KMS-11 (cell line): ENCODE measurements around the gene TMEM125.

Source experiments
- H2AFZ ChIP-seq: fragments of 200-600 bp; sonication (generic); 2 replicates; pipeline ENCODE4 v1.6.1; 2016; ENCODE audit warnings: antibody characterized with exemption, mixed run types, low read depth
- H3K27ac ChIP-seq: fragments of 200-600 bp; sonication (generic); 2 replicates; pipeline ENCODE4 v1.6.1; 2016; ENCODE audit warnings: mild to moderate bottlenecking, mixed run types
- H3K27me3 ChIP-seq: fragments of 200-600 bp; sonication (generic); 2 replicates; pipeline ENCODE4 v1.6.1; 2017; ENCODE audit warnings: mild to moderate bottlenecking, low read depth, mixed run types, moderate library complexity; ENCODE audit not compliant: insufficient read depth
- H3K36me3 ChIP-seq: fragments of 200-600 bp; sonication (generic); 2 replicates; pipeline ENCODE4 v1.6.1; 2017; ENCODE audit warnings: mild to moderate bottlenecking, mixed run types; ENCODE audit not compliant: insufficient read depth
- H3K4me1 ChIP-seq: fragments of 200-600 bp; sonication (generic); 2 replicates; pipeline ENCODE4 v1.6.1; 2016; ENCODE audit warnings: mild to moderate bottlenecking, low read depth, mixed run types; ENCODE audit not compliant: poor library complexity, severe bottlenecking
- H3K4me2 ChIP-seq: fragments of 200-600 bp; sonication (generic); 2 replicates; pipeline ENCODE4 v1.7.0; 2016; ENCODE audit warnings: mild to moderate bottlenecking, mixed run types
- H3K4me3 ChIP-seq: fragments of 200-600 bp; sonication (generic); IDR thresholded peaks from 2 replicates; pipeline ENCODE4 v1.6.1; 2017; ENCODE audit warnings: low read depth, low read length, mixed read lengths; ENCODE audit not compliant: insufficient read depth
- H3K79me2 ChIP-seq: fragments of 200-600 bp; sonication (generic); 2 replicates; pipeline ENCODE4 v1.6.1; 2016; ENCODE audit warnings: low read depth, mixed run types; ENCODE audit not compliant: insufficient read depth
- H3K9ac ChIP-seq: fragments of 200-600 bp; sonication (generic); 2 replicates; pipeline ENCODE4 v1.6.1; 2016; ENCODE audit warnings: mild to moderate bottlenecking, mixed run types
- H4K20me1 ChIP-seq: fragments of 200-600 bp; sonication (generic); 2 replicates; pipeline ENCODE4 v1.6.1; 2016; ENCODE audit warnings: mild to moderate bottlenecking, mixed run types; ENCODE audit not compliant: insufficient read depth
- TF ChIP-seq, protein P1 (sequence below): fragments of 200-600 bp; sonication (generic); conservative IDR thresholded peaks from 2 replicates; pipeline ENCODE4 v1.6.1; 2017; ENCODE audit warnings: low read depth, mild to moderate bottlenecking, antibody characterized with exemption, low read length, moderate library complexity, mixed read lengths

The TMEM125 gene

DNA sequence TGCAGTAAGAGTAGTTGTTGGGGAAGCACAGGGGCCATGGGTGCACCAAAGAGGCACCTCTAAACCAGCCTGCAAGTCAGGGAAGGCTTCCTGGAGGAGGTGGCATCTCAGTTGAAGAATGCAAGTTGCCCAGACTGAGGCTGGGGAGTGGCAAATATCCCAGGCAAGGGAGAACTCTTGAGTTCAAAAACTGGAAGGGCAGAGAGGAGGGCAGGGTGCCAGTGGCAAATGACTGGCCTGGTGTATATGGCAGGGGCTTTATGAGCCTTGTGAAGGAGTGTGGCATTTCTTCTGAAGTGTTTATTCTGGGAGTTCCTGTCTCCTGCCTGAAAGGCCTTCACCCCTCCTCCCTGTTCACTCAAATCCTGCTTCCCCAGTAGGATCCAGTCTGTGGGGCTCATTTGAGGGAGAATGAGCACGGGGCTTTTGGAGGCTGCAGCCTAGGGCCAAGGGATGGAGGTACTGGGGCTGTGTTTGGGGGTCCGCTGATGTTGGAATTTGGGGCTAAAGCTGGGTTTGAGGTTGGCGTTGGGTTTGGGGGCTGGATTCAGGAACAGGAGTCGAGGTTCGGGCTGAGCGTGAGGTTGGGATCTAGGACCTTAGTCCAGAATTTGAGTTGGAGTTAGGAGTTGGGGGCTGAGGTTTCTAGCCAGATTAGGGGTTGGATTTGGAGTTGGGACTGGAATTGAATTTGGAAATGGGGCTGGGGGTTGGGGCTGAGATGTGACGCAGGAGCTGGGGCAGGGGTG is at the start of gene TMEM125:
TSS of gene TMEM125 (plus strand) at position 357 of the 749 bp plus-strand sequence. CDS start 2,740 bp downstream, outside the sequence.
- no peak within 1 kb of the TSS for H3K4me2 ChIP-seq
- H3K4me1 ChIP-seq = no peaks in the 10 kb centered on the region
- no peak within 1 kb of the TSS for H3K4me3 ChIP-seq
- no peak within 1 kb of the TSS for H3K9ac ChIP-seq
- H3K36me3 ChIP-seq = no peaks in the 10 kb centered on the region
- no peaks in the 10 kb centered on the region for H3K27me3 ChIP-seq
- H4K20me1 ChIP-seq = no peaks in the 10 kb centered on the region
- no peak within 1 kb of the TSS for H3K27ac ChIP-seq
- no peaks in the 10 kb centered on the region for H3K79me2 ChIP-seq
- no peak within 1 kb of the TSS for H2AFZ ChIP-seq
- TF ChIP-seq, protein P1, sequence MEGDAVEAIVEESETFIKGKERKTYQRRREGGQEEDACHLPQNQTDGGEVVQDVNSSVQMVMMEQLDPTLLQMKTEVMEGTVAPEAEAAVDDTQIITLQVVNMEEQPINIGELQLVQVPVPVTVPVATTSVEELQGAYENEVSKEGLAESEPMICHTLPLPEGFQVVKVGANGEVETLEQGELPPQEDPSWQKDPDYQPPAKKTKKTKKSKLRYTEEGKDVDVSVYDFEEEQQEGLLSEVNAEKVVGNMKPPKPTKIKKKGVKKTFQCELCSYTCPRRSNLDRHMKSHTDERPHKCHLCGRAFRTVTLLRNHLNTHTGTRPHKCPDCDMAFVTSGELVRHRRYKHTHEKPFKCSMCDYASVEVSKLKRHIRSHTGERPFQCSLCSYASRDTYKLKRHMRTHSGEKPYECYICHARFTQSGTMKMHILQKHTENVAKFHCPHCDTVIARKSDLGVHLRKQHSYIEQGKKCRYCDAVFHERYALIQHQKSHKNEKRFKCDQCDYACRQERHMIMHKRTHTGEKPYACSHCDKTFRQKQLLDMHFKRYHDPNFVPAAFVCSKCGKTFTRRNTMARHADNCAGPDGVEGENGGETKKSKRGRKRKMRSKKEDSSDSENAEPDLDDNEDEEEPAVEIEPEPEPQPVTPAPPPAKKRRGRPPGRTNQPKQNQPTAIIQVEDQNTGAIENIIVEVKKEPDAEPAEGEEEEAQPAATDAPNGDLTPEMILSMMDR = no peak

DNA sequence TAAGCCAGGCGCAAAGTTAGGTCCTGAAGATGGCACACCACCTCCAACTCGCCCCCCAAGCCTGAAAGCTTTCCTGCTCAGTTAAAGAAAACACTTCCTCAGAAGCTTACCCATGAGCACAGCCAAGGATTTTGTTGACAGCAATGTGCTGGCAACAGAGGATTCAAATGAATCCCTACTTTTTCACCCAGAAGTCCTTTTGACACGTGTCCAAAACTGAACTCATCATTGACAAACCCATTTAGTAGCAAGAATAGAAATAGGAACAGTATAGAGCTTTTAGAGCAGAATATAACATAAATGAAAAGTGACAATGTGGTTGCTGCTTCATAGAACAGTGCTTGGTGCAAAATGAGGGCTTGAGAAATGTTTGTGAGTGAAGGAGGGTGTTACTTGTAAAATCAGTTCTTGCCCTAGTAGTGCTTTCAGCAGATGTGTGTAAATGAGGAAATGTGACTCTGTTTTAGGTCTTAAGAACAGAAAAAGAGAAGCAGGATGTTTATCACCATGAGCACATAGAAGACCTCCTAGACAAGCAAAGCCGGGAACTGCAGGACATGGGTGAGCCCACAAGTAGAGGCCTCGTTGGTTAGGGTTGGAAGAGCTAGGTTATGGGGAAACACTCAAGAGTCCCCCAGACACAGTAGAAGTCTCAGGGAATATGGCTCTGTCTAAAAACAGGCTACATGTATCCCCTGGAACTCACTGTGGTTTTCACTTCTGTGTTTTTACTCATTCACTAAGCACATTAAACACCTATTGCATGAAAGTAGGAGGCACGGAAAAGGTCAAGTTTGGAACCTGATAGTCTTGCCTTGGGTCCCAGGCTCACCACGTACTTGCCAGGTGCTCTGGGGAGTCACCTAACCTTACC is 48.6 kb upstream of the TMEM125 start:
- Histone ChIP-seq H3K4me2 (no peak overlapping the region), H3K27ac (no peak overlapping the region)

DNA sequence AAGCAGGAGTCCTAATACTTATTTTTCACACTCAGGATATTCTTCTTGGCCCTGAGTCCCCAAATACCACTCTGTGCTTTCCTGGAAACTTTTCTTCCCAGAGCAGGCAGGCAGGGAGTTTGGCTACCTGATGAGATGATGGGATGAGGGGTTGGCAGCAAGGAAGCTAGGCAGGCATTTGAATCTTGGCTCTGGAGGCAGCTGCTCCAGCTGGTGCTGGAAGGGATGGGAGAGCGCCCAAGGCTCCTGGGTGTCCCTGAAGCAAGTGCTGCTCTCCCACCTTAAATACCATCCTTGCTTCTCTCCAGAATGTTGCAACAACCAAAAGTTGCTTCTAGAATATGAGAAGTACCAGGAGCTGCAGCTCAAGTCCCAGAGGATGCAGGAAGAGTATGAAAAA is 48.0 kb upstream of the TMEM125 start:
- Histone ChIP-seq H3K27ac (no peak overlapping the region), H3K4me2 (no peak overlapping the region), H3K4me3 (no peak overlapping the region), H4K20me1 (no peaks in the 10 kb centered on the region), H2AFZ (no peak overlapping the region), H3K36me3 (no peaks in the 10 kb centered on the region), H3K79me2 (no peaks in the 10 kb centered on the region), H3K27me3 (no peaks in the 10 kb centered on the region), H3K4me1 (no peaks in the 10 kb centered on the region), H3K9ac (no peak overlapping the region)
- TF ChIP-seq, protein P1 = no peak

More for the DNA sequence above, 48.6 kb upstream of the TMEM125 start:
- Histone ChIP-seq H3K9ac (no peak overlapping the region), H2AFZ (no peak overlapping the region), H3K79me2 (no peaks in the 10 kb centered on the region), H3K36me3 (no peaks in the 10 kb centered on the region), H4K20me1 (no peaks in the 10 kb centered on the region), H3K4me1 (no peaks in the 10 kb centered on the region), H3K27me3 (no peaks in the 10 kb centered on the region), H3K4me3 (no peak overlapping the region)
- TF ChIP-seq, protein P1 = no peak

DNA sequence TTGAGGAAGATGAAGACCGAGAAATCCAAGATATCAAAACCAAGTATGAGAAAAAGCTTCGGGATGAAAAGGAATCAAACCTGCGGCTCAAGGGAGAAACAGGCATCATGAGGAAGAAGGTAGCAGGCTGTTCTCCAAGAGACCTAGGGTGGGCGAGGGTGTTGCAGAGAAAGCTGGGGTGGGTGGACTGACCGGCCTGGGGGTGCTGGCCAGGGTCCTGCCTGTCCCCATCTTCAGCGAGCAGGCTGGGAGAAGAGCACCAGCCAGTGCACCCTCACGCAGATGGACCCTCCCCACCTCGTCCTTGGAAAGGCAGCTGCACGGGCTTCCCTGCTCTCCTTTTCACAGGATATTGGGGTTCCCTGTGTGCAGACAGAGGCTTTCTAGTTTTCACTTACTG is 46.9 kb upstream of the TMEM125 start:
- no peak overlapping the region for H3K9ac ChIP-seq

More for the DNA sequence above, 46.9 kb upstream of the TMEM125 start:
- H4K20me1 ChIP-seq = no peaks in the 10 kb centered on the region
- H2AFZ ChIP-seq = no peak overlapping the region
- no peaks in the 10 kb centered on the region for H3K4me1 ChIP-seq
- H3K27me3 ChIP-seq = no peaks in the 10 kb centered on the region
- TF ChIP-seq, protein P1 = no peak
- no peaks in the 10 kb centered on the region for H3K79me2 ChIP-seq
- no peak overlapping the region for H3K27ac ChIP-seq
- H3K4me3 ChIP-seq = no peak overlapping the region
- no peak overlapping the region for H3K4me2 ChIP-seq
- no peaks in the 10 kb centered on the region for H3K36me3 ChIP-seq
